ENCODE measurements around the gene NAA80. TPM values are rescaled to one million over a fixed set of nuclear protein-coding genes. Genes with fewer than 3 reads are reported as not detected.

Gene NAA80
- total RNA-seq, 2 donors from 2014 or later: 9.7 to 12.8 TPM

DNA sequence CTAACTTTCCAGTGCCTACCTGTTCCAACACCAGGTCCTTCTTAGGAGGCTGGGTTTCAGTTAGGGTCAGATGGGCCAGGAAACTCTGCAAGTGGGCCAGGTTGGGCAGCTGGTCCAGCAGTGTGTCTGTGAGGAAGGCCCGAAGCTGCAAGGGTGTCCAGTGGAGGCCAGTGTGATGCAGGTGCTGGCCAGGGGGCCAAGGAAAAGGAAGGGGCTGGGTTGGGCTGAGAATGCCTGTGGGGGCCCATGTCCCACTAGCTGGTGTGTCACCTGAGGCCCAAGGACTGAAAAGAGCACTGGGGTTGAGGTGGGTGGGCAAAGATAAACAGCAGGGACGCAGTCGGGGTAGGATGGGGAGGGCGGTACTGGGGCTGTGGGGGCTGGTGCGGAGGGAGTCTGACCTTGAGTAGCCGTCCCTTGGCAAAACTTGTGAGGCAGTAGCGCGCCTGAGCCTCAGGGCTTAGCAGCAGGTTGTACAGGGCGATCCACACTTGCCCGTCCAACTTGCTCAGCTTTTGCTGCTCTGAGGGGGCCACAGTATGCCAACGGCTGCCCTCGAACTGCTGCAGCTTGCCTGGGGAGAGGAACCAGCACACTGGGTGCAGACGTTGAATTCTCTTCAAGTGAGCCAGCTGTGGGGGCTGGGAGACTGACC, 42.9 kb upstream of the NAA80 start:
- peaks cover 79% of the 10 kb centered on the region for H3K27me3 Mint-ChIP-seq (ENCODE audit: insufficient read depth)
- DNase-seq: no peak
- H3K36me3 Mint-ChIP-seq (ENCODE audit: low read depth): no peaks in the 10 kb centered on the region
- H3K4me1 Mint-ChIP-seq: no peaks in the 10 kb centered on the region
- 89 to 90% methylated on average over 12 to 13 of the region's 13 CpGs for WGBS, 2 experiments (ENCODE audit: insufficient coverage in 1 of 2, insufficient read length in 1 of 2)
- TF ChIP-seq, protein P1, sequence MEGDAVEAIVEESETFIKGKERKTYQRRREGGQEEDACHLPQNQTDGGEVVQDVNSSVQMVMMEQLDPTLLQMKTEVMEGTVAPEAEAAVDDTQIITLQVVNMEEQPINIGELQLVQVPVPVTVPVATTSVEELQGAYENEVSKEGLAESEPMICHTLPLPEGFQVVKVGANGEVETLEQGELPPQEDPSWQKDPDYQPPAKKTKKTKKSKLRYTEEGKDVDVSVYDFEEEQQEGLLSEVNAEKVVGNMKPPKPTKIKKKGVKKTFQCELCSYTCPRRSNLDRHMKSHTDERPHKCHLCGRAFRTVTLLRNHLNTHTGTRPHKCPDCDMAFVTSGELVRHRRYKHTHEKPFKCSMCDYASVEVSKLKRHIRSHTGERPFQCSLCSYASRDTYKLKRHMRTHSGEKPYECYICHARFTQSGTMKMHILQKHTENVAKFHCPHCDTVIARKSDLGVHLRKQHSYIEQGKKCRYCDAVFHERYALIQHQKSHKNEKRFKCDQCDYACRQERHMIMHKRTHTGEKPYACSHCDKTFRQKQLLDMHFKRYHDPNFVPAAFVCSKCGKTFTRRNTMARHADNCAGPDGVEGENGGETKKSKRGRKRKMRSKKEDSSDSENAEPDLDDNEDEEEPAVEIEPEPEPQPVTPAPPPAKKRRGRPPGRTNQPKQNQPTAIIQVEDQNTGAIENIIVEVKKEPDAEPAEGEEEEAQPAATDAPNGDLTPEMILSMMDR (conservative IDR thresholded peaks at IDR 0.05): no peak
- Histone ChIP-seq H3K36me3 (ENCODE audit: control insufficient read depth, insufficient read depth, low read length) (no peaks in the 10 kb centered on the region), H3K9ac (ENCODE audit: extremely low read depth, low read length, poor library complexity, severe bottlenecking) (no peak overlapping the region), H3K27ac (ENCODE audit: low read depth, low read length) (no peak overlapping the region), H3K9me3 (ENCODE audit: control insufficient read depth, low read length) (no peaks in the 10 kb centered on the region), H3K27me3 (ENCODE audit: control insufficient read depth, insufficient read depth, low read length, poor library complexity, severe bottlenecking) (peaks cover 69% of the 10 kb centered on the region), H3K4me3 (ENCODE audit: low read length) (no peak overlapping the region), H3K4me1 (ENCODE audit: control insufficient read depth, insufficient read depth, low read length) (peaks cover 4% of the 10 kb centered on the region)
- no peak overlapping the region for H3K27ac Mint-ChIP-seq
- H3K9me3 Mint-ChIP-seq: no peaks in the 10 kb centered on the region
- H3K4me3 Mint-ChIP-seq: no peak overlapping the region

DNA sequence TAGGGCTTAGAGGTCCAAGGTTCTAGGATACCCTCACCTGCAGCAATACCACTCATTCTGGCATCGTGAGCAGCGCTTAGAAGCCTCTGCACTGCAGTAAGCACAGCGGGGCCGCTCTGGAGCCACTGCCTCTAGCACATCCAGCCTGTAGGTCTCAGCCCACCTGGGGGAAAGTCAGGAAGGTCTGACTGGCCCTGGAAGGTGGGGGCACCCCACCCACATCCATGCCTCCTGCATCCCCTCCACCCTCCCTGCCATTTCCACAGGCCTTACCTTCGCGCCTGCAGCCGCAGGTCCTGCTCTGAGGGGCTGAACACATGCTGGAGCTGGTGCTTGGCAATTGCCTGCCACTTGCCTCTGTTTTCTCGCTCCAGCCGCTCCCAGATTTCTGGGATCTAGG, 42.3 kb upstream of the NAA80 start:
- Mint-ChIP-seq H3K4me3 (no peak overlapping the region), H3K9me3 (no peaks in the 10 kb centered on the region), H3K27me3 (ENCODE audit: insufficient read depth) (peaks cover 78% of the 10 kb centered on the region), H3K4me1 (peaks cover 1% of the 10 kb centered on the region), H3K27ac (no peak overlapping the region), H3K36me3 (ENCODE audit: low read depth) (no peaks in the 10 kb centered on the region)
- TF ChIP-seq, protein P1 (conservative IDR thresholded peaks at IDR 0.05): no peak
- Histone ChIP-seq H3K36me3 (ENCODE audit: control insufficient read depth, insufficient read depth, low read length) (no peaks in the 10 kb centered on the region), H3K9me3 (ENCODE audit: control insufficient read depth, low read length) (no peaks in the 10 kb centered on the region), H3K27ac (ENCODE audit: low read depth, low read length) (no peak overlapping the region), H3K4me1 (ENCODE audit: control insufficient read depth, insufficient read depth, low read length) (peaks cover 4% of the 10 kb centered on the region), H3K4me3 (ENCODE audit: low read length) (no peak overlapping the region), H3K27me3 (ENCODE audit: control insufficient read depth, insufficient read depth, low read length, poor library complexity, severe bottlenecking) (peaks cover 69% of the 10 kb centered on the region), H3K9ac (ENCODE audit: extremely low read depth, low read length, poor library complexity, severe bottlenecking) (no peak overlapping the region)
- WGBS, 2 experiments (ENCODE audit: insufficient coverage in 1 of 2, insufficient read length in 1 of 2): 92 to 95% methylated on average over 8 to 9 of the region's 9 CpGs
- no peak for DNase-seq

DNA sequence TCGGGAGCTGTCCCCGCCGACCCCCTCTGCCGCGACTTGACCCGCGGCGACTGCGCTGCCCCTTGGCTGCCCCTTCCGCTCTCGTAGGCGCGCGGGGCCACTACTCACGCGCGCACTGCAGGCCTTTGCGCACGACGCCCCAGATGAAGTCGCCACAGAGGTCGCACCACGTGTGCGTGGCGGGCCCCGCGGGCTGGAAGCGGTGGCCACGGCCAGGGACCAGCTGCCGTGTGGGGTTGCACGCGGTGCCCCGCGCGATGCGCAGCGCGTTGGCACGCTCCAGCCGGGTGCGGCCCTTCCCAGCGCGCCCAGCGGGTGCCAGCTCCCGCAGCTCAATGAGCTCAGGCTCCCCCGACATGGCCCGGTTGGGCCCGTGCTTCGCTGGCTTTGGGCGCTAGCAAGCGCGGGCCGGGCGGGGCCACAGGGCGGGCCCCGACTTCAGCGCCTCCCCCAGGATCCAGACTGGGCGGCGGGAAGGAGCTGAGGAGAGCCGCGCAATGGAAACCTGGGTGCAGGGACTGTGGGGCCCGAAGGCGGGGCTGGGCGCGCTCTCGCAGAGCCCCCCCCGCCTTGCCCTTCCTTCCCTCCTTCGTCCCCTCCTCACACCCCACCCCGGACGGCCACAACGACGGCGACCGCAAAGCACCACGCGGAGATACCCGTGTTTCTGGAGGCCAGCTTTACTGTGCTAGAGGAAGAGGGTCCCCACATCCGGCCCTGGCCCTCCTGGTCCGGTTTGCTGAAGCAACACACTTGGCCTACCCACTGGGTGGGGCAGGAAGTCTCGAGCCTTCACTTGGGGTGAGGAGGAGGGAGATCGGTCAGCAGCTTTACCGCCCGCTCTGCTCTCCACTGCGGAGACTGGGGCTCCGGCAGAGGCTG, 41.5 kb upstream of the NAA80 start, which contains the start of gene RASSF1:
Gene RASSF1 (minus strand): TSS at position 389 of the 882 bp plus-strand sequence. CDS start 31 bp downstream, at position 358.
- H3K9me3 Mint-ChIP-seq: no peaks in the 10 kb centered on the region
- Histone ChIP-seq H3K9me3 (ENCODE audit: control insufficient read depth, low read length) (no peaks in the 10 kb centered on the region), H3K27me3 (ENCODE audit: control insufficient read depth, insufficient read depth, low read length, poor library complexity, severe bottlenecking) (peaks cover 69% of the 10 kb centered on the region), H3K27ac (ENCODE audit: low read depth, low read length) (no peak within 1 kb of the TSS), H3K4me1 (ENCODE audit: control insufficient read depth, insufficient read depth, low read length) (peaks cover 10% of the 10 kb centered on the region), H3K36me3 (ENCODE audit: control insufficient read depth, insufficient read depth, low read length) (no peaks in the 10 kb centered on the region), H3K9ac (ENCODE audit: extremely low read depth, low read length, poor library complexity, severe bottlenecking) (no peak within 1 kb of the TSS), H3K4me3 (ENCODE audit: low read length) (no peak within 1 kb of the TSS)
- H3K27me3 Mint-ChIP-seq (ENCODE audit: insufficient read depth): peaks cover 72% of the 10 kb centered on the region
- H3K4me3 Mint-ChIP-seq: peak within 1 kb of the TSS; percentile 39
- H3K36me3 Mint-ChIP-seq (ENCODE audit: low read depth): no peaks in the 10 kb centered on the region
- no peak within 1 kb of the TSS for H3K27ac Mint-ChIP-seq
- TF ChIP-seq, protein P1 (conservative IDR thresholded peaks at IDR 0.05): no peak
- DNase-seq: peak; percentile 71
- WGBS, 2 experiments (ENCODE audit: insufficient coverage in 1 of 2, insufficient read length in 1 of 2): 15 to 23% methylated on average over 46 to 85 of the region's 85 CpGs
- peaks cover 8% of the 10 kb centered on the region for H3K4me1 Mint-ChIP-seq

All from endodermal cell (in vitro differentiated cells).